Retinal pigment epithelial cell (primary cell): ENCODE results near the gene LYRM1.
"Not testable (repeated sequence)": the region's sequence is repeated elsewhere in the genome, so short reads cannot be mapped to it uniquely, and the experiment has no call there.

ENCODE experiments used
- DNase-seq: peaks from one replicate; pipeline ENCODE4 v3.0.0-alpha.2; 2010; ENCODE audit warnings: low read depth
- H3K4me3 ChIP-seq: 2 replicates; pipeline ENCODE4 v1.5.1; 2011; ENCODE audit warnings: mild to moderate bottlenecking, low read length, control low read depth, moderate library complexity
- TF ChIP-seq, protein P1 (sequence below): conservative IDR thresholded peaks from 2 replicates; pipeline ENCODE4 v1.5.1; 2011; ENCODE audit warnings: low read depth, low read length, control low read depth, inconsistent platforms

LYRM1 gene

DNA sequence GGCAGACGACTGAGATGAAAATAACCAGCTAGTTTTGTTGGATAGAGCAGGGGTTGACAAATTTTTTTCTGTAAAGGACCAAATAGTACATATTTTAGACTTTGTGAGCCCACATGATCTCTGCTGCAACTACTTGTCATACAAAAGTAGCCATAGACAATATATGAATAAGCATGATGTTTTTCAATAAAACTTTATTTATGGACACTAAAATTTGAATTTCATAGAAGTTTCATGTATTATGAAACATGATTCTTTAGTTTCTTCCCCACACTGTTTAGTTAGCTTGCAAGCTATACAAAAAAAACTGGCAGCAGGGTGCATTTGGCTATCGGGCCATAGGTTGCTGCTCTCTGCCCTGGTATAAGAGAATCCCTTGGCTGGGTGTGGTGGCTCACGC, 56.6 kb downstream of the LYRM1 start:
- TF ChIP-seq, protein P1, sequence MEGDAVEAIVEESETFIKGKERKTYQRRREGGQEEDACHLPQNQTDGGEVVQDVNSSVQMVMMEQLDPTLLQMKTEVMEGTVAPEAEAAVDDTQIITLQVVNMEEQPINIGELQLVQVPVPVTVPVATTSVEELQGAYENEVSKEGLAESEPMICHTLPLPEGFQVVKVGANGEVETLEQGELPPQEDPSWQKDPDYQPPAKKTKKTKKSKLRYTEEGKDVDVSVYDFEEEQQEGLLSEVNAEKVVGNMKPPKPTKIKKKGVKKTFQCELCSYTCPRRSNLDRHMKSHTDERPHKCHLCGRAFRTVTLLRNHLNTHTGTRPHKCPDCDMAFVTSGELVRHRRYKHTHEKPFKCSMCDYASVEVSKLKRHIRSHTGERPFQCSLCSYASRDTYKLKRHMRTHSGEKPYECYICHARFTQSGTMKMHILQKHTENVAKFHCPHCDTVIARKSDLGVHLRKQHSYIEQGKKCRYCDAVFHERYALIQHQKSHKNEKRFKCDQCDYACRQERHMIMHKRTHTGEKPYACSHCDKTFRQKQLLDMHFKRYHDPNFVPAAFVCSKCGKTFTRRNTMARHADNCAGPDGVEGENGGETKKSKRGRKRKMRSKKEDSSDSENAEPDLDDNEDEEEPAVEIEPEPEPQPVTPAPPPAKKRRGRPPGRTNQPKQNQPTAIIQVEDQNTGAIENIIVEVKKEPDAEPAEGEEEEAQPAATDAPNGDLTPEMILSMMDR = no peak
- H3K4me3 ChIP-seq = no peak overlapping the region
- DNase-seq = no peak

DNA sequence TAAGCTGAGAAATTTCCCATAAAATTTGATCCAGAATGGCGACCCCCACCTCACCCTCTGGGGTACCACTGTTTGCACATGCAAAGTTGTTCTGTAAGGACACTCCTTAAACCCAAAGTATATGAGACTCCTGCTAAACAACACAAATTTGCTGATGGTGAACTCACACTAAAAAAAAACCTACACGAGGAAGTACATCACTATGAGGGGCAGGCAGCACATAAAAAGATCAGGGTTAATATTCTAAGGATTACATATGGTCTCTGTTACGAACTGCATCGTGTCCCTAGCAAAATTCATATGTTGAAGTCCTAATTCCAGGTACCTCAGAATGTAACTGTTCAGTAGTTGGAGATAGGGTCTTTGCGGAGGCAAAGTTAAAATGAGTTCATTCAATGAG, 60.3 kb downstream of the LYRM1 start:
- DNase-seq = no peak
- TF ChIP-seq, protein P1 = no peak
- no peak overlapping the region for H3K4me3 ChIP-seq

DNA sequence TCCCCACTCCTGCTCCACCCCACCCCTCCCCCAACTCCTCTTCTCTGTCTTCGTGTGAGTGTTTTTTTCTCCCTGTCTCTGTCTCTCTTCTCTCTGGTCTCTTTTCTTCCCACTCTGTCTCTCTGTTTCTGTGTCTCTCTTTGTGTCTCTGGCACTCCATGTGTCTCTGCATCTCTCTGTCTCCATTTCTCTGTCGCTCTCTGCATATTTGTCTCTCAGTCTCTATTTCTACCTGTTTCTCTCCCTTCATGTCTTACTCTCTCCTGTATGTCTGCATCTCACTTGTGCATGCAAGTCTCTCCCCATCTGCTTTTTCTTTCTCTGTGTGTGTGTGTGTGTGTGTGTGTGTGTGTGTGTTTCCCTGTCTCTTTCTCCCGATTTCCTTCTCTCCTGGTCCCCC, 68.2 kb downstream of the LYRM1 start:
- no peak for DNase-seq
- TF ChIP-seq, protein P1 = no peak
- no peak overlapping the region for H3K4me3 ChIP-seq

DNA sequence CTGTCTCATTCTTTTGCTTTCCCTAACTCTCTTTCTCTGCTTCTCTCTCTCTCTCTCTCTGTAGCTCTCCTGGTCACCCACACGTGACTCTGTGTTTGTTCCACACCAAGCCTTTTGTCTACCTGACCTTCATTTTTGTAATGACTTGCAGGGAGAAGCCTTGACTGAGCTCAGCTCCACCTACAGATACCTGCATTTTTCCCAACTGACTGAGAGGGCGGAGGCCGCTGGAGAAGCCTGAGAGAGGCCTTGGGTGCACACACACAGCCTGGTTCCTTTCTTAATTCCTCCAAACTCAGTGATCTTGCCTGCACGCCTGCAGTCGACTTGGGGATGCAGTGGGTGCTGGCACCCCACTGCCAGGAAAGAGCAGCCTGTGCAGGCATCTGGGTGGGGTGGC, 68.8 kb downstream of the LYRM1 start:
- no peak overlapping the region for H3K4me3 ChIP-seq
- no peak for DNase-seq
- TF ChIP-seq, protein P1 = no peak

DNA sequence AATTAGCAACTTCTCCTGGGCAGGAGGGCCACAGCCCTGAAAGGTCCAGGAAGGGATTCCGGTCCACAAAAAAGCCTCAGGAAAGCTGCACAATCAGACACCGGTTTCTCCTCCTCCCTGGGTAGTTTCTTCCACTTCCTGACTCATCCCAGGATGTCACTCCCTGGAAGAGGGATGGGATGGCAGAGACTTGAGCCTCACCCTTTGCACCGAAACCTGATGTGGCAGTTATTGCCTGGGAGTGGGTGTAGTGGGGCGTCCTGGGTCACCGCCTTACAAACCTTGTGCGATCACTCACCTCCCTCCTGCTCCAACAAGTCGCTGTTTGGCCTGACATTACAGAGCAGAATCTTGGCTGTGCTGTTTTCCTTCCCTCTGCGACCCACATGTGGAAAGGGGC, 70.8 kb downstream of the LYRM1 start:
- TF ChIP-seq, protein P1 = no peak
- no peak for DNase-seq
- H3K4me3 ChIP-seq = no peak overlapping the region

DNA sequence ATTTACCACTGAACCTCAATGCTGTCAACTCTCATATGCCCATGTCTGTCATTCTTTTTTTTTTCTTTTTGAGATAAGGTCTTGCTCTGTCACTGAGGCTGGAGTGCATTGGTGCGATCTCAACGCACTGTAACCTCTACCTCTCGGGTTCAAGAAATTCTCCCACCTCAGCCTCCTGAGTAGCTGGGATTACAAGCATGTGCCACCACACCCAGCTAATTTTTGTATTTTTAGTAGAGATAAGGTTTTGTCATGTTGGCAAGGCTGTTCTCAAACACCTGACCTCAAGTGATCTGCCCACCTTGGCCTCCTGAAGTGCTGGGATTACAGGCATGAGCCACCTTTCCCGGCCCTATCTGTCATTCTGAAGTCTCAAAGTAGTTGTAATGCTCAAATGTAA, 72.6 kb downstream of the LYRM1 start:
- DNase-seq, H3K4me3 ChIP-seq: not testable (repeated sequence)
